ENCODE measurements around the gene UQCRC1.

DNA sequence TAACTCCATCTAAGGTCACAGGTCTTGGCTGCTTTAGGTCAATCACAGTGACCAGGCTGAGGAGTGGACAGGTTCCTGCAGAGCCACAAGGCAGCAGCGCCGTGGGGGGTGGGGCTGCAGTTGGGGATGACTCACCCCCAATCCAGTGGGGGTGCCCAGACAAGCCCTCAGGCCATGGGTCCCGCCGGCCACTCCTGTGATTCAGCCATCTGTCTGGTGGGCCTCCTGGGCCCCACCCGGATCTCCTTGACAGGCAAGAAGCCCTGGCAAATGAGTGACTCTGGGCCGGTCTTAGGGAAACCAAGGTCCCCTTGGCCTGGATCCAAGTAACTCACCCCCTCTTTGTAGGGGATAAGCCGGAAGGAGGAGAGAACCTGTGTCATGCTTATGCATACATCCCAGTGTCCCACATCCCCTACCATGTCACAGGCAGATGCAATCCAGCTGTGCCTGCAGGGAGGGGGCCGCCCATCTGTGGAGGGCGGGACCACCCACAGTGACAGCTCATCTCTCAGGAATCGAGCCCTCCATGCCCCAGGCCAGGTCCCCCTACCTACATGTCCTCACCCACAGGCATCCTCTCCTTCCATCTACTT, 13.8 kb downstream of the UQCRC1 start:
- TF ChIP-seq POLR2A (IDR thresholded peaks at IDR 0.05) (no peak), EP300 (IDR thresholded peaks at IDR 0.05) (no peak)
- TF ChIP-seq, protein P1, sequence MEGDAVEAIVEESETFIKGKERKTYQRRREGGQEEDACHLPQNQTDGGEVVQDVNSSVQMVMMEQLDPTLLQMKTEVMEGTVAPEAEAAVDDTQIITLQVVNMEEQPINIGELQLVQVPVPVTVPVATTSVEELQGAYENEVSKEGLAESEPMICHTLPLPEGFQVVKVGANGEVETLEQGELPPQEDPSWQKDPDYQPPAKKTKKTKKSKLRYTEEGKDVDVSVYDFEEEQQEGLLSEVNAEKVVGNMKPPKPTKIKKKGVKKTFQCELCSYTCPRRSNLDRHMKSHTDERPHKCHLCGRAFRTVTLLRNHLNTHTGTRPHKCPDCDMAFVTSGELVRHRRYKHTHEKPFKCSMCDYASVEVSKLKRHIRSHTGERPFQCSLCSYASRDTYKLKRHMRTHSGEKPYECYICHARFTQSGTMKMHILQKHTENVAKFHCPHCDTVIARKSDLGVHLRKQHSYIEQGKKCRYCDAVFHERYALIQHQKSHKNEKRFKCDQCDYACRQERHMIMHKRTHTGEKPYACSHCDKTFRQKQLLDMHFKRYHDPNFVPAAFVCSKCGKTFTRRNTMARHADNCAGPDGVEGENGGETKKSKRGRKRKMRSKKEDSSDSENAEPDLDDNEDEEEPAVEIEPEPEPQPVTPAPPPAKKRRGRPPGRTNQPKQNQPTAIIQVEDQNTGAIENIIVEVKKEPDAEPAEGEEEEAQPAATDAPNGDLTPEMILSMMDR (IDR thresholded peaks at IDR 0.05), result no peak

Data from tibial nerve (tissue), 4 donors.